Endothelial cell of umbilical vein (primary cell): ENCODE measurements around the gene KIF19.

Experiments used
- CTCF ChIP-seq, 2 donors: IDR thresholded peaks; 1 replicate in 1 of 2; 2 replicates in 1 of 2; pipeline ENCODE4 v1.5.1; 2011; ENCODE audit warnings: low read length in 2 of 2, mild to moderate bottlenecking in 2 of 2, moderate library complexity in 2 of 2, control low read depth in 1 of 2, inconsistent platforms in 1 of 2, low read depth in 1 of 2; ENCODE audit not compliant: insufficient read depth in 1 of 2; ENCODE audit errors: extremely low read depth in 1 of 2
- EZH2 ChIP-seq: IDR thresholded peaks from 2 replicates; pipeline ENCODE4 v1.6.1; 2012; ENCODE audit warnings: borderline replicate concordance, low read depth, mild to moderate bottlenecking, moderate library complexity, low read length, inconsistent platforms; ENCODE audit not compliant: severe bottlenecking
- FOS ChIP-seq: IDR thresholded peaks from 2 replicates; pipeline ENCODE4 v1.6.1; 2011; ENCODE audit warnings: mild to moderate bottlenecking, low read length, moderate library complexity, borderline replicate concordance; ENCODE audit not compliant: insufficient read depth
- MYC ChIP-seq: IDR thresholded peaks from one replicate; pipeline ENCODE4 v1.6.1; 2011; ENCODE audit warnings: mild to moderate bottlenecking, low read depth, low read length
- POLR2A ChIP-seq: IDR thresholded peaks from 2 replicates; pipeline ENCODE4 v1.6.1; 2012; ENCODE audit warnings: low read depth, mild to moderate bottlenecking, control low read depth, low read length
- POLR2AphosphoS5 ChIP-seq: IDR thresholded peaks from 2 replicates; pipeline ENCODE4 v1.6.1; 2012; ENCODE audit warnings: low read depth, mild to moderate bottlenecking, control low read depth, low read length, moderate library complexity; ENCODE audit not compliant: insufficient read depth
- TF ChIP-seq, protein P1 (sequence below): IDR thresholded peaks from 2 replicates; pipeline ENCODE4 v1.6.1; 2011; ENCODE audit not compliant: insufficient read depth, insufficient read length

GRCh38 chr17:74385201-74385600 is 59.2 kb downstream of the KIF19 start:
- TF ChIP-seq, protein P1, sequence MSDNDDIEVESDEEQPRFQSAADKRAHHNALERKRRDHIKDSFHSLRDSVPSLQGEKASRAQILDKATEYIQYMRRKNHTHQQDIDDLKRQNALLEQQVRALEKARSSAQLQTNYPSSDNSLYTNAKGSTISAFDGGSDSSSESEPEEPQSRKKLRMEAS = no peak
- no peak for TF ChIP-seq POLR2AphosphoS5
- TF ChIP-seq CTCF (IDR thresholded peaks at IDR 0.05; ENCODE audit: extremely low read depth in 1 of 2, insufficient read depth in 1 of 2, low read depth in 1 of 2, low read length in 2 of 2) = no peak
- no peak for TF ChIP-seq POLR2A
- no peak for TF ChIP-seq FOS
- no peak for TF ChIP-seq EZH2
- TF ChIP-seq MYC = no peak
